Muscle layer of colon (tissue), 2 donors: ENCODE measurements around the gene COPE.
A peak's percentile ranks its signal among the peaks of the same experiment; 100 is the strongest.

Experiments used
- H3K27ac ChIP-seq: one replicate; pipeline ENCODE4 v1.7.0; 2013; ENCODE audit warnings: low read depth, mild to moderate bottlenecking, low read length, moderate library complexity
- H3K27me3 ChIP-seq, 2 donors: one replicate each; pipeline ENCODE4 v1.7.0; 2013; ENCODE audit warnings: low read length in 2 of 2, mild to moderate bottlenecking in 2 of 2; ENCODE audit not compliant: insufficient read depth in 2 of 2, control insufficient read depth in 1 of 2
- H3K36me3 ChIP-seq: one replicate; pipeline ENCODE4 v1.7.0; 2013; ENCODE audit warnings: mild to moderate bottlenecking, low read length; ENCODE audit not compliant: insufficient read depth
- H3K4me1 ChIP-seq: one replicate; pipeline ENCODE4 v1.7.0; 2013; ENCODE audit warnings: mild to moderate bottlenecking, low read length; ENCODE audit not compliant: insufficient read depth
- H3K4me3 ChIP-seq, 2 donors: one replicate each; pipeline ENCODE4 v1.7.0; 2013; ENCODE audit warnings: low read length in 2 of 2, low read depth in 1 of 2, mild to moderate bottlenecking in 1 of 2, moderate library complexity in 1 of 2
- H3K9ac ChIP-seq: one replicate; pipeline ENCODE4 v1.7.0; 2013; ENCODE audit warnings: low read length
- H3K9me3 ChIP-seq: one replicate; pipeline ENCODE4 v1.7.0; 2013; ENCODE audit warnings: mild to moderate bottlenecking, low read length
- donor health status: abdominal sarcoma.
- donor health status: Adenocarcinoma of cecum.

The COPE gene

GRCh38 chr19:18851673-18852325, 67.4 kb downstream of the COPE start:
- Histone ChIP-seq H3K9me3 (no peaks in the 10 kb centered on the region), H3K36me3 (peaks cover 64% of the 10 kb centered on the region), H3K4me3 (no peak overlapping the region), H3K4me1 (peaks cover 43% of the 10 kb centered on the region), H3K27ac (no peak overlapping the region), H3K27me3 (no peaks in the 10 kb centered on the region), H3K9ac (no peak overlapping the region)

GRCh38 chr19:18850471-18851375, 68.5 kb downstream of the COPE start:
- Histone ChIP-seq H3K4me1 (peaks cover 49% of the 10 kb centered on the region), H3K27me3 (no peaks in the 10 kb centered on the region), H3K27ac (peak overlapping the region; percentile 3), H3K36me3 (peaks cover 60% of the 10 kb centered on the region), H3K9ac (no peak overlapping the region), H3K9me3 (no peaks in the 10 kb centered on the region), H3K4me3 (no peak overlapping the region)

- Histone ChIP-seq H3K9me3 (no peaks in the 10 kb centered on the region), H3K9ac (no peak overlapping the region), H3K27me3 (no peaks in the 10 kb centered on the region), H3K36me3 (peaks cover 53% of the 10 kb centered on the region), H3K4me1 (peaks cover 53% of the 10 kb centered on the region), H3K4me3 (no peak overlapping the region), H3K27ac (no peak overlapping the region)
Observed at GRCh38 chr19:18849838-18850400, 69.3 kb downstream of the COPE start.
